Mesenchymal stem cell (in vitro differentiated cells and primary cell): ENCODE measurements around the gene CDC23.

Source experiments
- DNase-seq: peaks from one replicate; pipeline ENCODE4 v3.0.0-alpha.2; 2013
- H2AFZ ChIP-seq: one replicate; pipeline ENCODE4 v1.6.1; 2013; ENCODE audit warnings: low read depth, mild to moderate bottlenecking, control low read depth, inconsistent platforms, low read length, moderate library complexity
- H2AK5ac ChIP-seq: 2 replicates; pipeline ENCODE4 v1.6.1; 2013; ENCODE audit warnings: low read length, moderate library complexity, mild to moderate bottlenecking, inconsistent platforms; ENCODE audit not compliant: severe bottlenecking
- H2BK120ac ChIP-seq: one replicate; pipeline ENCODE4 v1.6.1; 2013; ENCODE audit warnings: low read depth, mild to moderate bottlenecking, inconsistent platforms, low read length, moderate library complexity
- H2BK12ac ChIP-seq, 2 experiments: one replicate each; pipeline ENCODE4 v1.6.1; 2013; ENCODE audit warnings: inconsistent platforms in 2 of 2, low read length in 2 of 2, mild to moderate bottlenecking in 2 of 2, moderate library complexity in 2 of 2, control low read depth in 1 of 2
- H2BK15ac ChIP-seq: one replicate; pipeline ENCODE4 v1.6.1; 2013; ENCODE audit warnings: mild to moderate bottlenecking, low read depth, inconsistent platforms; ENCODE audit not compliant: poor library complexity, severe bottlenecking
- H2BK5ac ChIP-seq: 2 replicates; pipeline ENCODE4 v1.6.1; 2013; ENCODE audit warnings: low read depth, mild to moderate bottlenecking, low read length, control low read depth, inconsistent platforms; ENCODE audit not compliant: poor library complexity, severe bottlenecking
- H3K14ac ChIP-seq, 2 experiments: one replicate each; pipeline ENCODE4 v1.6.1; 2013; ENCODE audit warnings: inconsistent platforms in 2 of 2, low read length in 2 of 2, control low read depth in 1 of 2, mild to moderate bottlenecking in 1 of 2, moderate library complexity in 1 of 2
- H3K18ac ChIP-seq, 2 experiments: one replicate each; pipeline ENCODE4 v1.6.1; 2013; ENCODE audit warnings: inconsistent platforms in 2 of 2, low read length in 2 of 2, control low read depth in 1 of 2, low read depth in 1 of 2, mild to moderate bottlenecking in 1 of 2
- H3K23ac ChIP-seq, 2 experiments: one replicate each; pipeline ENCODE4 v1.6.1; 2013; ENCODE audit warnings: inconsistent platforms in 2 of 2, low read length in 2 of 2, mild to moderate bottlenecking in 2 of 2, moderate library complexity in 2 of 2, control low read depth in 1 of 2
- H3K27ac ChIP-seq: 2 replicates; pipeline ENCODE4 v1.5.1; 2013; ENCODE audit warnings: mild to moderate bottlenecking, moderate library complexity, low read length, control low read depth, inconsistent platforms; ENCODE audit not compliant: poor library complexity, severe bottlenecking
- H3K27me3 ChIP-seq, 2 experiments: 2 replicates each; pipeline versions ENCODE4 v1.6.1 to v1.7.0; 2013; ENCODE audit warnings: low read length in 2 of 2, mild to moderate bottlenecking in 2 of 2, moderate library complexity in 2 of 2, control low read depth in 1 of 2, inconsistent platforms in 1 of 2; ENCODE audit not compliant: control insufficient read depth in 1 of 2, insufficient read depth in 1 of 2
- H3K36me3 ChIP-seq, 2 experiments: 2 replicates each; pipeline versions ENCODE4 v1.6.1 to v1.7.0; 2013; ENCODE audit warnings: low read length in 2 of 2, control low read depth in 1 of 2, inconsistent platforms in 1 of 2, low read depth in 1 of 2, mild to moderate bottlenecking in 1 of 2; ENCODE audit not compliant: insufficient read depth in 2 of 2, control insufficient read depth in 1 of 2
- H3K4ac ChIP-seq, 2 experiments: one replicate each; pipeline ENCODE4 v1.6.1; 2013; ENCODE audit warnings: inconsistent platforms in 2 of 2, low read length in 2 of 2, mild to moderate bottlenecking in 2 of 2, moderate library complexity in 2 of 2, control low read depth in 1 of 2, low read depth in 1 of 2
- H3K4me1 ChIP-seq: 2 replicates; pipeline ENCODE4 v1.6.1; 2013; ENCODE audit warnings: low read depth, low read length, control low read depth; ENCODE audit not compliant: control insufficient read depth, insufficient read depth
- H3K4me2 ChIP-seq: 2 replicates; pipeline ENCODE4 v1.6.1; 2013; ENCODE audit warnings: low read length, mild to moderate bottlenecking, inconsistent platforms; ENCODE audit not compliant: poor library complexity, severe bottlenecking
- H3K4me3 ChIP-seq, 2 experiments: 2 replicates each; pipeline versions ENCODE4 v1.5.1 to v1.7.0; 2013; ENCODE audit warnings: low read length in 2 of 2, mild to moderate bottlenecking in 2 of 2, control low read depth in 1 of 2, low read depth in 1 of 2; ENCODE audit not compliant: insufficient read depth in 1 of 2
- H3K79me1 ChIP-seq: replicated peaks from 2 replicates; pipeline ENCODE4 v1.6.1; 2013; ENCODE audit warnings: mild to moderate bottlenecking, control low read depth, low read length, inconsistent platforms; ENCODE audit not compliant: poor library complexity, severe bottlenecking
- H3K9ac ChIP-seq: 2 replicates; pipeline ENCODE4 v1.7.0; 2013; ENCODE audit warnings: mild to moderate bottlenecking, low read length, moderate library complexity
- H3K9me3 ChIP-seq: 2 replicates; pipeline ENCODE4 v1.7.0; 2013; ENCODE audit warnings: mild to moderate bottlenecking, low read length; ENCODE audit not compliant: control insufficient read depth
- H4K8ac ChIP-seq: one replicate; pipeline ENCODE4 v1.6.1; 2013; ENCODE audit warnings: inconsistent platforms, mild to moderate bottlenecking, low read length, moderate library complexity
- H4K91ac ChIP-seq: one replicate; pipeline ENCODE4 v1.6.1; 2013; ENCODE audit warnings: mild to moderate bottlenecking, low read length, inconsistent platforms
- WGBS: methylation state at CpG from one replicate; pipeline ENCODE4 v1.1.7; 2013; ENCODE audit warnings: mixed read lengths; 5-methylcytosine and 5-hydroxymethylcytosine counted together

Gene CDC23

GRCh38 chr5:138178516-138179276, 34.4 kb downstream of the CDC23 start, which contains the start of the genes BRD8 and KIF20A:
TSS of gene BRD8 (minus strand) at chr5:138178630. CDS start at chr5:138178614, 16 bp downstream.
TSS of gene KIF20A (plus strand) at chr5:138179112. CDS start at chr5:138179681, 569 bp downstream.
- Histone ChIP-seq H2BK120ac (no peak within 1 kb of the TSS), H2BK12ac (no peak within 1 kb of the TSS), H3K79me1 (peaks cover 31% of the 10 kb centered on the region), H3K4me1 (peaks cover 10% of the 10 kb centered on the region), H2AK5ac (no peak within 1 kb of the TSS), H3K4me2 (peak within 1 kb of the TSS; percentile 98), H4K8ac (peak within 1 kb of the TSS; percentile 27), H3K23ac (peak within 1 kb of the TSS in 1 of 2 experiments; percentile 77), H2BK15ac (no peak within 1 kb of the TSS), H3K27me3 (no peaks in the 10 kb centered on the region), H3K4me3 (peak within 1 kb of the TSS; percentile 76 to 97), H3K9me3 (no peaks in the 10 kb centered on the region), H2AFZ (peak within 1 kb of the TSS; percentile 82), H3K14ac (no peak within 1 kb of the TSS), H3K4ac (peak within 1 kb of the TSS; percentile 55 to 84), H4K91ac (peak within 1 kb of the TSS; percentile 11), H3K36me3 (peaks cover 22 to 48% of the 10 kb centered on the region in 2 experiments), H3K27ac (peak within 1 kb of the TSS; percentile 91), H2BK5ac (peak within 1 kb of the TSS; percentile 75), H3K9ac (peak within 1 kb of the TSS; percentile 97), H3K18ac (peak within 1 kb of the TSS; percentile 73 to 82)
- DNase-seq, result peak; percentile 97
- under 1% methylated on average over 38 of the region's 41 CpGs for WGBS

- Histone ChIP-seq H3K9ac (peak overlapping the region; percentile 97), H2BK5ac (peak overlapping the region; percentile 75), H3K4me2 (peak overlapping the region; percentile 85), H3K4me3 (peak overlapping the region; percentile 76 to 97), H3K4me1 (peaks cover 12% of the 10 kb centered on the region), H3K18ac (peak overlapping the region; percentile 73 to 82), H3K27ac (peak overlapping the region; percentile 84), H3K9me3 (no peaks in the 10 kb centered on the region), H3K36me3 (peaks cover 21 to 48% of the 10 kb centered on the region in 2 experiments), H2AK5ac (no peak overlapping the region), H3K4ac (peak overlapping the region; percentile 9 to 84), H3K23ac (peak overlapping the region in 1 of 2 experiments; percentile 77), H3K27me3 (no peaks in the 10 kb centered on the region), H2AFZ (peak overlapping the region; percentile 82), H3K79me1 (peaks cover 33% of the 10 kb centered on the region), H3K14ac (no peak overlapping the region), H2BK120ac (no peak overlapping the region), H2BK12ac (no peak overlapping the region), H4K91ac (peak overlapping the region; percentile 11), H4K8ac (peak overlapping the region; percentile 27), H2BK15ac (no peak overlapping the region)
- DNase-seq, result peak; percentile 52
- WGBS, result under 1% methylated on average over 16 of the region's 16 CpGs
Measured at GRCh38 chr5:138177941-138178515, 35.1 kb downstream of the CDC23 start.

- Histone ChIP-seq H3K4me2 (no peak overlapping the region), H2AFZ (no peak overlapping the region), H3K23ac (no peak overlapping the region), H3K4me3 (no peak overlapping the region), H3K18ac (no peak overlapping the region), H3K9me3 (no peaks in the 10 kb centered on the region), H3K4ac (no peak overlapping the region), H3K27ac (no peak overlapping the region), H4K8ac (no peak overlapping the region), H3K4me1 (peaks cover 2% of the 10 kb centered on the region), H3K27me3 (no peaks in the 10 kb centered on the region), H2AK5ac (no peak overlapping the region), H3K79me1 (peaks cover 34% of the 10 kb centered on the region), H2BK120ac (no peak overlapping the region), H4K91ac (no peak overlapping the region), H2BK15ac (no peak overlapping the region), H2BK5ac (no peak overlapping the region), H3K9ac (no peak overlapping the region), H3K36me3 (peaks cover 44 to 96% of the 10 kb centered on the region in 2 experiments), H3K14ac (no peak overlapping the region), H2BK12ac (no peak overlapping the region)
- no peak for DNase-seq
Measured at GRCh38 chr5:138170299-138170698, 42.8 kb downstream of the CDC23 start.

GRCh38 chr5:138169124-138169523, 44.0 kb downstream of the CDC23 start:
- peaks cover 48 to 99% of the 10 kb centered on the region in 2 experiments for H3K36me3 ChIP-seq
- H2BK15ac ChIP-seq, result no peak overlapping the region
- no peak overlapping the region for H3K18ac ChIP-seq
- no peak overlapping the region for H3K27ac ChIP-seq
- H2BK5ac ChIP-seq, result no peak overlapping the region
- peaks cover 2% of the 10 kb centered on the region for H3K4me1 ChIP-seq
- no peak overlapping the region for H3K23ac ChIP-seq
- H3K14ac ChIP-seq, result no peak overlapping the region
- DNase-seq, result no peak
- no peaks in the 10 kb centered on the region for H3K9me3 ChIP-seq
- no peak overlapping the region for H4K91ac ChIP-seq
- H3K4ac ChIP-seq, result no peak overlapping the region
- WGBS, result 98% methylated on average over 3 of the region's 5 CpGs
- no peak overlapping the region for H2BK12ac ChIP-seq
- H2AK5ac ChIP-seq, result no peak overlapping the region
- no peak overlapping the region for H3K9ac ChIP-seq
- H3K4me2 ChIP-seq, result no peak overlapping the region
- H2AFZ ChIP-seq, result no peak overlapping the region
- no peak overlapping the region for H4K8ac ChIP-seq
- H3K79me1 ChIP-seq, result peaks cover 42% of the 10 kb centered on the region
- H3K4me3 ChIP-seq, result no peak overlapping the region
- no peak overlapping the region for H2BK120ac ChIP-seq
- no peaks in the 10 kb centered on the region for H3K27me3 ChIP-seq
